OCI-LY1 (cell line): ENCODE results near the gene C6orf163.

Source experiments
- H2AFZ ChIP-seq: fragments of 200-600 bp; sonication (generic), shearing (Covaris generic); 2 replicates; pipeline ENCODE4 v1.6.0; 2014; ENCODE audit warnings: antibody characterized with exemption, mild to moderate bottlenecking, low read length
- H3F3A ChIP-seq: fragments of 200-600 bp; sonication (generic), shearing (Covaris generic); 2 replicates; pipeline ENCODE4 v1.6.0; 2014; ENCODE audit warnings: mild to moderate bottlenecking, antibody characterized with exemption, low read length, moderate library complexity; ENCODE audit not compliant: insufficient read depth
- H3K27ac ChIP-seq: fragments of 200-600 bp; sonication (generic); 2 replicates; pipeline ENCODE4 v1.5.1; 2014; ENCODE audit warnings: low read length, mixed run types, mild to moderate bottlenecking, low read depth; ENCODE audit not compliant: poor library complexity, severe bottlenecking
- H3K27me3 ChIP-seq: fragments of 200-600 bp; sonication (generic); 2 replicates; pipeline ENCODE4 v1.6.0; 2014; ENCODE audit warnings: antibody characterized with exemption, mild to moderate bottlenecking, low read length, moderate library complexity; ENCODE audit not compliant: insufficient read depth
- H3K36me3 ChIP-seq: fragments of 200-600 bp; sonication (generic); 2 replicates; pipeline ENCODE4 v1.6.1; 2014; ENCODE audit warnings: mild to moderate bottlenecking, antibody characterized with exemption, low read length, moderate library complexity, mixed read lengths; ENCODE audit not compliant: insufficient read depth
- H3K4me1 ChIP-seq: fragments of 200-600 bp; sonication (generic); 2 replicates; pipeline ENCODE4 v1.5.1; 2014; ENCODE audit warnings: mild to moderate bottlenecking, low read length, moderate library complexity; ENCODE audit not compliant: insufficient read depth, severe bottlenecking
- H3K4me2 ChIP-seq: fragments of 200-600 bp; sonication (generic), shearing (Covaris generic); 2 replicates; pipeline ENCODE4 v1.6.1; 2014; ENCODE audit warnings: low read length
- H3K4me3 ChIP-seq: fragments of 200-600 bp; sonication (generic); 2 replicates; pipeline ENCODE4 v1.5.1; 2014; ENCODE audit warnings: low read length, low read depth, mild to moderate bottlenecking, mixed read lengths; ENCODE audit not compliant: poor library complexity, severe bottlenecking
- H3K79me2 ChIP-seq: fragments of 200-600 bp; shearing (Covaris generic); 2 replicates; pipeline ENCODE4 v1.6.1; 2016; ENCODE audit warnings: mixed run types, low read length, mixed read lengths; ENCODE audit not compliant: insufficient read depth
- H3K9ac ChIP-seq: fragments of 200-600 bp; sonication (generic), shearing (Covaris generic); 2 replicates; pipeline ENCODE4 v1.6.1; 2014; ENCODE audit warnings: mild to moderate bottlenecking, low read length, mixed read lengths
- H3K9me2 ChIP-seq: fragments of 200-600 bp; sonication (generic), shearing (Covaris generic); 2 replicates; pipeline ENCODE4 v1.6.1; 2014; ENCODE audit warnings: low read depth, mild to moderate bottlenecking, low read length, mixed read lengths
- H3K9me3 ChIP-seq: fragments of 200-600 bp; shearing (Covaris generic); 2 replicates; pipeline ENCODE4 v1.6.1; 2014; ENCODE audit warnings: low read length, mixed read lengths
- H4K20me1 ChIP-seq: fragments of 200-600 bp; sonication (generic), shearing (Covaris generic); 2 replicates; pipeline ENCODE4 v1.6.0; 2016; ENCODE audit warnings: mild to moderate bottlenecking, low read length; ENCODE audit not compliant: insufficient read depth
- CTCF ChIP-seq: fragments of 200-600 bp; sonication (generic), shearing (Covaris generic); IDR thresholded peaks from 2 replicates; pipeline ENCODE4 v1.5.1; 2017; ENCODE audit warnings: mild to moderate bottlenecking, antibody characterized with exemption, low read length, moderate library complexity, mixed read lengths
- EZH2 ChIP-seq: fragments of 200-600 bp; sonication (generic), shearing (Covaris generic); IDR thresholded peaks from 2 replicates; pipeline ENCODE4 v1.8.0; 2017; ENCODE audit warnings: borderline replicate concordance, mixed run types, mild to moderate bottlenecking, antibody characterized with exemption, low read length, moderate library complexity, mixed read lengths

Gene C6orf163

GRCh38 chr6:87391334-87391733 is 46.7 kb downstream of the C6orf163 start:
- TF ChIP-seq CTCF (peak; percentile 78), EZH2 (no peak)

GRCh38 chr6:87393026-87393622 is 48.5 kb downstream of the C6orf163 start:
- Histone ChIP-seq H4K20me1 (no peaks in the 10 kb centered on the region), H3K4me2 (no peak overlapping the region), H3K9me2 (no peaks in the 10 kb centered on the region), H3K4me3 (no peak overlapping the region), H3K36me3 (no peaks in the 10 kb centered on the region), H3K27ac (no peak overlapping the region), H3K27me3 (no peaks in the 10 kb centered on the region), H3K4me1 (peaks cover 9% of the 10 kb centered on the region), H3F3A (0 out of 2 replicates have a peak, but pooled peaks cover 3% of the 10 kb centered on the region), H2AFZ (no peak overlapping the region), H3K9me3 (no peaks in the 10 kb centered on the region), H3K9ac (no peak overlapping the region), H3K79me2 (no peaks in the 10 kb centered on the region)
- TF ChIP-seq EZH2, result no peak
- TF ChIP-seq CTCF, result peak; percentile 81

More at GRCh38 chr6:87391334-87391733, 46.7 kb downstream of the C6orf163 start:
- no peaks in the 10 kb centered on the region for H3K79me2 ChIP-seq
- 0 out of 2 replicates have a peak, but pooled peaks cover 3% of the 10 kb centered on the region for H3F3A ChIP-seq
- no peaks in the 10 kb centered on the region for H3K9me2 ChIP-seq
- H3K4me1 ChIP-seq, result no peaks in the 10 kb centered on the region
- H3K9me3 ChIP-seq, result no peaks in the 10 kb centered on the region
- H3K27ac ChIP-seq, result no peak overlapping the region
- H2AFZ ChIP-seq, result no peak overlapping the region
- no peaks in the 10 kb centered on the region for H4K20me1 ChIP-seq
- no peak overlapping the region for H3K4me3 ChIP-seq
- no peak overlapping the region for H3K4me2 ChIP-seq
- H3K9ac ChIP-seq, result no peak overlapping the region
- no peaks in the 10 kb centered on the region for H3K27me3 ChIP-seq
- H3K36me3 ChIP-seq, result no peaks in the 10 kb centered on the region

- Histone ChIP-seq H3K4me3 (no peak overlapping the region), H3K27ac (no peak overlapping the region), H3K9me3 (no peaks in the 10 kb centered on the region), H3K36me3 (no peaks in the 10 kb centered on the region), H3K4me2 (no peak overlapping the region), H3K79me2 (no peaks in the 10 kb centered on the region), H3K27me3 (no peaks in the 10 kb centered on the region), H2AFZ (no peak overlapping the region), H4K20me1 (no peaks in the 10 kb centered on the region), H3F3A (no peaks in the 10 kb centered on the region), H3K9ac (no peak overlapping the region), H3K9me2 (no peaks in the 10 kb centered on the region), H3K4me1 (peaks cover 9% of the 10 kb centered on the region)
- no peak for TF ChIP-seq EZH2
- TF ChIP-seq CTCF, result no peak
These were observed 50.8 kb downstream of the C6orf163 start for GRCh38 chr6:87395431-87395830.
